ENCODE data around the gene NDRG2. TPM values are rescaled to one million over a fixed set of nuclear protein-coding genes. Genes with fewer than 3 reads are reported as not detected.

Gene NDRG2
- total and polyA plus RNA-seq, 4 donors = 46.1 to 112 (median 58.6) TPM

DNA sequence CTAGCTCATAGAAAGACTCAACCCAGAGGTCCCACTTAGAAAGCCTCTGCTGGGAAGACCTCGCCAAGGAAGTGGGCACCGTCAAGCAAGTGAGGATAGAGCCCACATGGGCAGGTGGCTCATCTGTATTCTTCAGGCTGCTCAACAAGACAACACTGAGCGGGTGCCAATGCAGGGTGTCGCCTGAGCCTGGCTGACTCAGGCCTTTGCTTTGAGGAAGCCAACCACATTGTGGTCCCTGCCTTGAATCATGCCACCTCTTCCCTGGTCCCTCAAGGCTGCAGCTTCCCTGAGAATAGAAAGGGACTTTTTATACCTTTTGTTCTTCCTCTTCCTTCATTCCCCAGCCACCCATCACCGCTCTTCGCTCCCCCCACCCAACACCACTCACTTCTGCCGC lies 11.9 kb upstream of the NDRG2 start:
- H3K9me3 ChIP-seq (ENCODE audit: control insufficient read depth in 4 of 4, insufficient read depth in 3 of 4, low read length in 3 of 4) = no peaks in the 10 kb centered on the region
- H3K9ac ChIP-seq (ENCODE audit: insufficient read depth in 1 of 2, low read length in 2 of 2) = no peak overlapping the region
- H3K36me3 ChIP-seq (ENCODE audit: control insufficient read depth in 4 of 4, insufficient read depth in 4 of 4, low read length in 4 of 4) = no peaks in the 10 kb centered on the region
- no peak overlapping the region for H3K27ac ChIP-seq (ENCODE audit: low read depth in 1 of 2, low read length in 1 of 2)
- 91 to 92% methylated on average over 7 of the region's 7 CpGs for WGBS, 2 donors
- DNase-seq = no peak
- peaks cover 0 to 23% (median 20%) of the 10 kb centered on the region in 5 donors for H3K4me1 ChIP-seq (ENCODE audit: control insufficient read depth in 5 of 5, insufficient read depth in 5 of 5, low read length in 5 of 5)
- ATAC-seq (ENCODE audit: insufficient read depth, low FRiP score) = no peak
- H3K4me3 ChIP-seq = no peak overlapping the region
- H3K27me3 ChIP-seq (ENCODE audit: control insufficient read depth in 3 of 3, insufficient read depth in 3 of 3, low read length in 2 of 3) = no peaks in the 10 kb centered on the region
- TF ChIP-seq, protein P1, sequence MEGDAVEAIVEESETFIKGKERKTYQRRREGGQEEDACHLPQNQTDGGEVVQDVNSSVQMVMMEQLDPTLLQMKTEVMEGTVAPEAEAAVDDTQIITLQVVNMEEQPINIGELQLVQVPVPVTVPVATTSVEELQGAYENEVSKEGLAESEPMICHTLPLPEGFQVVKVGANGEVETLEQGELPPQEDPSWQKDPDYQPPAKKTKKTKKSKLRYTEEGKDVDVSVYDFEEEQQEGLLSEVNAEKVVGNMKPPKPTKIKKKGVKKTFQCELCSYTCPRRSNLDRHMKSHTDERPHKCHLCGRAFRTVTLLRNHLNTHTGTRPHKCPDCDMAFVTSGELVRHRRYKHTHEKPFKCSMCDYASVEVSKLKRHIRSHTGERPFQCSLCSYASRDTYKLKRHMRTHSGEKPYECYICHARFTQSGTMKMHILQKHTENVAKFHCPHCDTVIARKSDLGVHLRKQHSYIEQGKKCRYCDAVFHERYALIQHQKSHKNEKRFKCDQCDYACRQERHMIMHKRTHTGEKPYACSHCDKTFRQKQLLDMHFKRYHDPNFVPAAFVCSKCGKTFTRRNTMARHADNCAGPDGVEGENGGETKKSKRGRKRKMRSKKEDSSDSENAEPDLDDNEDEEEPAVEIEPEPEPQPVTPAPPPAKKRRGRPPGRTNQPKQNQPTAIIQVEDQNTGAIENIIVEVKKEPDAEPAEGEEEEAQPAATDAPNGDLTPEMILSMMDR (IDR thresholded peaks at IDR 0.05; ENCODE audit: control extremely low read depth, extremely low read depth) = no peak

GRCh38 chr14:21034707-21035106 lies 9.8 kb upstream of the NDRG2 start, which contains the start of gene RNASE13:
TSS of gene RNASE13 (minus strand) at chr14:21034807. CDS start at chr14:21034288, 519 bp downstream.
- Histone ChIP-seq H3K9ac (ENCODE audit: insufficient read depth in 1 of 2, low read length in 2 of 2) (no peak within 1 kb of the TSS), H3K4me3 (no peak within 1 kb of the TSS), H3K36me3 (ENCODE audit: control insufficient read depth in 4 of 4, insufficient read depth in 4 of 4, low read length in 4 of 4) (no peaks in the 10 kb centered on the region), H3K9me3 (ENCODE audit: control insufficient read depth in 4 of 4, insufficient read depth in 3 of 4, low read length in 3 of 4) (no peaks in the 10 kb centered on the region), H3K27ac (ENCODE audit: low read depth in 1 of 2, low read length in 1 of 2) (no peak within 1 kb of the TSS), H3K27me3 (ENCODE audit: control insufficient read depth in 3 of 3, insufficient read depth in 3 of 3, low read length in 2 of 3) (no peaks in the 10 kb centered on the region), H3K4me1 (ENCODE audit: control insufficient read depth in 5 of 5, insufficient read depth in 5 of 5, low read length in 5 of 5) (peaks cover 0 to 19% (median 17%) of the 10 kb centered on the region in 5 donors)
- DNase-seq = no peak
- no peak for ATAC-seq (ENCODE audit: insufficient read depth, low FRiP score)
- WGBS, 2 donors = 80 to 92% methylated on average over 5 of the region's 5 CpGs
- TF ChIP-seq, protein P1 (IDR thresholded peaks at IDR 0.05; ENCODE audit: control extremely low read depth, extremely low read depth) = no peak

GRCh38 chr14:21033133-21033698 lies 8.4 kb upstream of the NDRG2 start:
- Histone ChIP-seq H3K9ac (ENCODE audit: insufficient read depth in 1 of 2, low read length in 2 of 2) (no peak overlapping the region), H3K4me1 (ENCODE audit: control insufficient read depth in 5 of 5, insufficient read depth in 5 of 5, low read length in 5 of 5) (peaks cover 0 to 6% (median 4%) of the 10 kb centered on the region in 5 donors), H3K9me3 (ENCODE audit: control insufficient read depth in 4 of 4, insufficient read depth in 3 of 4, low read length in 3 of 4) (no peaks in the 10 kb centered on the region), H3K36me3 (ENCODE audit: control insufficient read depth in 4 of 4, insufficient read depth in 4 of 4, low read length in 4 of 4) (no peaks in the 10 kb centered on the region), H3K27ac (ENCODE audit: low read depth in 1 of 2, low read length in 1 of 2) (no peak overlapping the region), H3K27me3 (ENCODE audit: control insufficient read depth in 3 of 3, insufficient read depth in 3 of 3, low read length in 2 of 3) (no peaks in the 10 kb centered on the region), H3K4me3 (no peak overlapping the region)
- ATAC-seq (ENCODE audit: insufficient read depth, low FRiP score) (no peak), DNase-seq (no peak)
- WGBS, 2 donors = 84 to 97% methylated on average over 4 of the region's 4 CpGs
- TF ChIP-seq, protein P1 (IDR thresholded peaks at IDR 0.05; ENCODE audit: control extremely low read depth, extremely low read depth) = no peak
